Colonic mucosa (tissue), 4 donors: ENCODE data around the gene KLK15. TPM values are rescaled to one million over a fixed set of nuclear protein-coding genes. Genes with fewer than 3 reads are reported as not detected.
A peak's percentile ranks its signal among the peaks of the same experiment; 100 is the strongest.

Experiments used
- DNase-seq: peaks from one replicate; pipeline ENCODE4 v3.0.0-alpha.2; 2020
- H3K27ac ChIP-seq: fragments of 200-600 bp; one replicate; pipeline ENCODE4 v1.8.0; 2021
- H3K27me3 ChIP-seq: fragments of 200-600 bp; one replicate; pipeline ENCODE4 v1.8.0; 2021
- H3K36me3 ChIP-seq: fragments of 200-600 bp; one replicate; pipeline ENCODE4 v1.8.0; 2021
- H3K4me1 ChIP-seq: fragments of 200-600 bp; one replicate; pipeline ENCODE4 v1.8.0; 2021; ENCODE audit warnings: mild to moderate bottlenecking
- H3K4me3 ChIP-seq: fragments of 200-600 bp; one replicate; pipeline ENCODE4 v1.8.0; 2021
- H3K9ac ChIP-seq, 2 donors: one replicate each; pipeline ENCODE4 v1.7.0; 2013; ENCODE audit warnings: control low read depth in 2 of 2, low read depth in 2 of 2, low read length in 2 of 2
- H3K9me3 ChIP-seq: fragments of 200-600 bp; one replicate; pipeline ENCODE4 v1.8.0; 2021
- intact Hi-C: fragments of 100-400 bp; cut with DNase I; formaldehyde crosslinking; loops from one replicate; pipeline ENCODE4 v1.14.1; 2022
- total RNA-seq, 2 donors: library from RNA; stranded (reverse); fragmentation: NEBNext Ultra II Directional in 1 of 2; extraction: Animal tissue kit (Norgen Biotek cat#: 25700) in 1 of 2; gene quantifications; one replicate each; pipeline ENCODE4 v1.2.1, GENCODE V29; 2021
- TF ChIP-seq, protein P1 (sequence below): fragments of 200-600 bp; IDR thresholded peaks from one replicate; pipeline ENCODE4 v1.8.0; 2022; ENCODE audit warnings: antibody characterized with exemption, mild to moderate bottlenecking
- donor health status: healthy.
- donor health status: DM: no; HTN: no; CAD: no.
- donor health status: DM: no; HTN: no; CAD: no.

The KLK15 gene
- total RNA-seq, 2 donors from 2014 or later: 2.9 to 3.6 TPM

- no peaks in the 10 kb centered on the region for H3K4me1 ChIP-seq
- H3K9me3 ChIP-seq: no peaks in the 10 kb centered on the region
- TF ChIP-seq, protein P1, sequence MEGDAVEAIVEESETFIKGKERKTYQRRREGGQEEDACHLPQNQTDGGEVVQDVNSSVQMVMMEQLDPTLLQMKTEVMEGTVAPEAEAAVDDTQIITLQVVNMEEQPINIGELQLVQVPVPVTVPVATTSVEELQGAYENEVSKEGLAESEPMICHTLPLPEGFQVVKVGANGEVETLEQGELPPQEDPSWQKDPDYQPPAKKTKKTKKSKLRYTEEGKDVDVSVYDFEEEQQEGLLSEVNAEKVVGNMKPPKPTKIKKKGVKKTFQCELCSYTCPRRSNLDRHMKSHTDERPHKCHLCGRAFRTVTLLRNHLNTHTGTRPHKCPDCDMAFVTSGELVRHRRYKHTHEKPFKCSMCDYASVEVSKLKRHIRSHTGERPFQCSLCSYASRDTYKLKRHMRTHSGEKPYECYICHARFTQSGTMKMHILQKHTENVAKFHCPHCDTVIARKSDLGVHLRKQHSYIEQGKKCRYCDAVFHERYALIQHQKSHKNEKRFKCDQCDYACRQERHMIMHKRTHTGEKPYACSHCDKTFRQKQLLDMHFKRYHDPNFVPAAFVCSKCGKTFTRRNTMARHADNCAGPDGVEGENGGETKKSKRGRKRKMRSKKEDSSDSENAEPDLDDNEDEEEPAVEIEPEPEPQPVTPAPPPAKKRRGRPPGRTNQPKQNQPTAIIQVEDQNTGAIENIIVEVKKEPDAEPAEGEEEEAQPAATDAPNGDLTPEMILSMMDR: no peak
- H3K4me3 ChIP-seq: no peak overlapping the region
- DNase-seq: no peak
- no peaks in the 10 kb centered on the region for H3K27me3 ChIP-seq
- no peaks in the 10 kb centered on the region for H3K36me3 ChIP-seq
- no peak overlapping the region for H3K27ac ChIP-seq
- intact Hi-C loops: no loop called here
- no peak overlapping the region for H3K9ac ChIP-seq
Measured at GRCh38 chr19:50826492-50827240, 6.7 kb downstream of the KLK15 start.

GRCh38 chr19:50823389-50824042, 9.9 kb downstream of the KLK15 start, which contains the start of gene KLK1:
TSS of gene KLK1 (minus strand) at chr19:50823787. CDS start at chr19:50823748, 39 bp downstream.
- H3K27me3 ChIP-seq: no peaks in the 10 kb centered on the region
- no peaks in the 10 kb centered on the region for H3K4me1 ChIP-seq
- intact Hi-C loops: no loop called here
- peak; percentile 84 for DNase-seq
- no peak within 1 kb of the TSS for H3K4me3 ChIP-seq
- no peaks in the 10 kb centered on the region for H3K9me3 ChIP-seq
- H3K9ac ChIP-seq: peak within 1 kb of the TSS; percentile 35 to 59
- TF ChIP-seq, protein P1: no peak
- peak within 1 kb of the TSS; percentile 12 for H3K27ac ChIP-seq
- H3K36me3 ChIP-seq: no peaks in the 10 kb centered on the region

DNA sequence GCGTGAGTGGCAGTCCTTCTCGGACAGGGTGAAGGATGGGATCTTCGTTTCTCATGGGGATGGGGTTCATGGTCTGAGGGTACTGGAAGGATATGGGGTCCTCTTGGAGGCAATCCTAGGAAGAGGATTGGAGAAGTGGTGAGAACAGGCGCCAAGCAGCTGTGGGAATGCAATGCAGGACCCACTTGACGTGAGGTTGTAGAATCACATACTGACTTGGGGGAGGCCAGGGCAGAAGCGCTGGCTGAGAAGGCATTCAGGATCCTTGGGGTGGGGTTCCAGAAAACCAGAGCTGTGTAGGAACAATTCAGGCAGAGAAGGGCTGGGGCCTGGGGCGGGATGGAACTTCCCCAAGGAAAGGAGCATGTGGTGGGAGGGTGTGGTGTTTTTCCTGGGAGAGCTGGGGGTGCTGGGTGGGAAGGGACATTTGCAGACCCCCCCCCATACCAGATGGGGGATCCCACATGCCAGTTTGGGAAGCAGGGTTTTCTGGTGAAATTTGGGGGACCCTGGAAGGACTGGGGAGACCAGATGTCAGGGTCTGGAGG, 10.6 kb downstream of the KLK15 start:
- Histone ChIP-seq H3K27me3 (no peaks in the 10 kb centered on the region), H3K9ac (no peak overlapping the region)

DNA sequence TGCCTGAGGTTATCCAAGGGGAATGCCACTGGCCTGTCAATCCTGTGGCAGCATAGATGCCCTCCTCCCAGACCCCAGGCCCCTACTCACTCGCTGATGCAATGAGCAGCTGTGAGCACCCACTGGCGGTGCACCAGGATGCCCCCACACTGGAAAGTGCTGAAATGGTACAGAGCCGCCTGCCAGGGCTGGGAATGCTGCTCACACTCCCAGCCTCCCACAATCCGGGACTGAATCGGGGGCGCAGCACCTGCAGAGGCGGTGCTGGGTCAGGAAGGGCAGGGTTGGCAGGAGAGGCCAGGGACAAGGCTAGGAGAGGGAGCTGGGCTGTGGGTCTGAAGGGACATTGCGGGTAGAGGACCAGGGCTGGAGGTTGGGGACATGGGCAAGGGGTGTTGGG, 11.8 kb downstream of the KLK15 start:
- TF ChIP-seq, protein P1: no peak
- intact Hi-C loops: no loop called here
- no peaks in the 10 kb centered on the region for H3K36me3 ChIP-seq
- no peak for DNase-seq
- H3K9ac ChIP-seq: peak overlapping the region in 1 of 2 donors; percentile 71
- H3K27me3 ChIP-seq: no peaks in the 10 kb centered on the region
- no peak overlapping the region for H3K4me3 ChIP-seq
- no peaks in the 10 kb centered on the region for H3K9me3 ChIP-seq
- peak overlapping the region; percentile 52 for H3K27ac ChIP-seq
- H3K4me1 ChIP-seq: no peaks in the 10 kb centered on the region

More for the DNA sequence above, 10.6 kb downstream of the KLK15 start:
- Histone ChIP-seq H3K27ac (peak overlapping the region; percentile 12), H3K36me3 (no peaks in the 10 kb centered on the region), H3K4me1 (no peaks in the 10 kb centered on the region), H3K9me3 (no peaks in the 10 kb centered on the region), H3K4me3 (no peak overlapping the region)
- intact Hi-C loops: no loop called here
- TF ChIP-seq, protein P1: no peak
- no peak for DNase-seq

DNA sequence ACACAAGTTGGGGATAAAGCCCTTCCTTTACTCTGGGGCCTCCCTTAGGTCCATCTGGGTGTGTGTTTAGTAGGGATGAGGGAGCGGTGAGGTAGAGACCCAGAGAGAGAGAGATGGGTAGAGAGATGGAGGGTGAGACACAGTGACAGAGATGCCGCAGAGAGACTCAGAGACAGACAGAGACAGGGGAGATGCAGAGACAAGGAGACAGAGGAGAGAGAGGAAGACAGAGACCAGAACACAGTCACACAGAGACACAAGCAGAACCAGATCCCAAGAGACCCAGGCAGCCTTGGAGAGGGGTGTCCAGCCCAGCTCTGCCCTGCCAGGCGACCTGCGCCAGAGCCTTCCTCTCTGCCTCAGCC, 12.1 kb downstream of the KLK15 start:
- no peaks in the 10 kb centered on the region for H3K27me3 ChIP-seq
- intact Hi-C loops: no loop called here
- peak overlapping the region in 1 of 2 donors; percentile 71 for H3K9ac ChIP-seq
- no peak for DNase-seq
- no peaks in the 10 kb centered on the region for H3K36me3 ChIP-seq
- H3K4me1 ChIP-seq: no peaks in the 10 kb centered on the region
- no peak overlapping the region for H3K4me3 ChIP-seq
- peak overlapping the region; percentile 52 for H3K27ac ChIP-seq
- H3K9me3 ChIP-seq: no peaks in the 10 kb centered on the region
- TF ChIP-seq, protein P1: no peak
